Adrenal gland (tissue), 5 donors: Measurements from ENCODE around the gene PITPNB.

ENCODE experiments used
- CTCF ChIP-seq, 6 experiments: fragments of 450-650 bp in 4 of 6; fragments of 200-600 bp in 2 of 6; sonication (generic) in 1 of 6; IDR thresholded peaks; 1 replicate in 5 of 6; 2 replicates in 1 of 6; pipeline versions ENCODE4 v1.5.1 to v1.8.0; 2016 to 2021; ENCODE audit warnings: antibody characterized with exemption in 6 of 6, mild to moderate bottlenecking in 2 of 6, moderate library complexity in 1 of 6
- POLR2A ChIP-seq, 2 donors: fragments of 450-650 bp; IDR thresholded peaks; one replicate each; pipeline ENCODE4 v1.6.1; 2017; ENCODE audit warnings: antibody characterized with exemption in 2 of 2, mild to moderate bottlenecking in 2 of 2, moderate library complexity in 1 of 2
- donor health status: DM: no; HTN: no; CAD: no.

- TF ChIP-seq CTCF (IDR thresholded peaks at IDR 0.05) = no peak
- TF ChIP-seq POLR2A (IDR thresholded peaks at IDR 0.05) = no peak
Measured at GRCh38 chr22:27848005-27848404, 71.1 kb downstream of the PITPNB start.
